Germinal center (tissue), 1 donor: ENCODE data around the gene CFAP46.
"Not testable (repeated sequence)": the region's sequence is repeated elsewhere in the genome, so short reads cannot be mapped to it uniquely, and the experiment has no call there.

Experiments
- DNase-seq: peaks from one replicate; pipeline ENCODE4 v3.0.0; 2012; ENCODE audit warnings: mixed read lengths, low spot score

CFAP46 gene

GRCh38 chr10:132943791-132944404, 1.5 kb upstream of the CFAP46 start:
- no peak for DNase-seq

- no peak for DNase-seq
Observed at GRCh38 chr10:132943058-132943790, 854 bp upstream of the CFAP46 start.

- no peak for DNase-seq
Observed at GRCh38 chr10:132941640-132942051, 724 bp downstream of the CFAP46 start.

GRCh38 chr10:132940791-132941465, 1.4 kb downstream of the CFAP46 start:
- DNase-seq, result no peak

- peak; percentile 58 for DNase-seq
Observed at GRCh38 chr10:132939957-132940790, 2.2 kb downstream of the CFAP46 start.

GRCh38 chr10:132939378-132939955, 2.9 kb downstream of the CFAP46 start:
- no peak for DNase-seq

GRCh38 chr10:132938472-132939339, 3.7 kb downstream of the CFAP46 start:
- no peak for DNase-seq

GRCh38 chr10:132937861-132938260, 4.5 kb downstream of the CFAP46 start:
- DNase-seq, result no peak

GRCh38 chr10:132934953-132935352, 7.4 kb downstream of the CFAP46 start:
- DNase-seq, result no peak

GRCh38 chr10:132933308-132934042, 8.9 kb downstream of the CFAP46 start:
- DNase-seq, result no peak

GRCh38 chr10:132932461-132933307, 9.7 kb downstream of the CFAP46 start:
- no peak for DNase-seq

- DNase-seq, result not testable (repeated sequence)
Observed at GRCh38 chr10:132931258-132932250, 10.8 kb downstream of the CFAP46 start.

- DNase-seq, result not testable (repeated sequence)
Observed at GRCh38 chr10:132930701-132931100, 11.7 kb downstream of the CFAP46 start.

- no peak for DNase-seq
Observed at GRCh38 chr10:132929953-132930548, 12.3 kb downstream of the CFAP46 start.

- no peak for DNase-seq
Observed at GRCh38 chr10:132929480-132929879, 12.9 kb downstream of the CFAP46 start.

- no peak for DNase-seq
Observed at GRCh38 chr10:132928261-132928660, 14.1 kb downstream of the CFAP46 start.

- no peak for DNase-seq
Observed at GRCh38 chr10:132927824-132928223, 14.5 kb downstream of the CFAP46 start.
